Astrocyte of the cerebellum (primary cell): ENCODE data around the gene COLEC12.

Experiments
- DNase-seq: peaks from one replicate; pipeline ENCODE4 v3.0.0-alpha.2; 2011; ENCODE audit warnings: low read depth
- H3K4me3 ChIP-seq: 2 replicates; pipeline ENCODE4 v1.5.1; 2011; ENCODE audit warnings: mild to moderate bottlenecking, low read depth, low read length, moderate library complexity
- CTCF ChIP-seq: IDR thresholded peaks from 2 replicates; pipeline ENCODE4 v1.5.1; 2012; ENCODE audit warnings: low read length, low read depth, moderate library complexity, mild to moderate bottlenecking; ENCODE audit errors: missing control alignments
- in situ Hi-C: cut with HindIII; loops from 2 replicates; pipeline ENCODE4 v1.10.0; 2017; ENCODE audit warnings: low sequenced_read_pairs

The COLEC12 gene

GRCh38 chr18:420661-421246, 79.7 kb downstream of the COLEC12 start:
- TF ChIP-seq CTCF: no peak
- no peak for DNase-seq
- no peak overlapping the region for H3K4me3 ChIP-seq
- in situ Hi-C loops: loop anchor here (5.0 kb wide), 1 partner anchor 87 kb away; no protein-coding TSS in a partner anchor

GRCh38 chr18:419541-420175, 80.8 kb downstream of the COLEC12 start:
- no peak for TF ChIP-seq CTCF
- in situ Hi-C loops: loop anchor here (5.0 kb wide), 1 partner anchor 88 kb away; no protein-coding TSS in a partner anchor
- H3K4me3 ChIP-seq: no peak overlapping the region
- no peak for DNase-seq

GRCh38 chr18:417495-417894, 83.0 kb downstream of the COLEC12 start:
- H3K4me3 ChIP-seq: no peak overlapping the region
- no peak for DNase-seq
- TF ChIP-seq CTCF: no peak
- in situ Hi-C loops: no loop called here

- DNase-seq: no peak
- no peak for TF ChIP-seq CTCF
- H3K4me3 ChIP-seq: no peak overlapping the region
- in situ Hi-C loops: no loop called here
These were observed 83.6 kb downstream of the COLEC12 start for GRCh38 chr18:416930-417329.

- no peak for DNase-seq
- no peak overlapping the region for H3K4me3 ChIP-seq
- in situ Hi-C loops: no loop called here
- TF ChIP-seq CTCF: no peak
These were observed 84.6 kb downstream of the COLEC12 start for GRCh38 chr18:415617-416612.

- H3K4me3 ChIP-seq: no peak overlapping the region
- TF ChIP-seq CTCF: no peak
- DNase-seq: no peak
- in situ Hi-C loops: no loop called here
These were observed 85.5 kb downstream of the COLEC12 start for GRCh38 chr18:415047-415446.
